Peyer's patch (tissue), 4 donors: ENCODE results near the gene SNRNP70. TPM values are rescaled to one million over a fixed set of nuclear protein-coding genes. Genes with fewer than 3 reads are reported as not detected.
A peak's percentile ranks its signal among the peaks of the same experiment; 100 is the strongest.
"Not testable (repeated sequence)": the region's sequence is repeated elsewhere in the genome, so short reads cannot be mapped to it uniquely, and the experiment has no call there.

Experiments used
- DNase-seq, 3 donors: peaks; one replicate each; pipeline ENCODE4 v3.0.0-alpha.2; 2017 to 2019
- H3K27ac ChIP-seq, 4 donors: fragments of 200-600 bp; sonication (generic); one replicate each; pipeline ENCODE4 v1.5.1; 2016 to 2019
- H3K27me3 ChIP-seq, 2 donors: fragments of 200-600 bp; sonication (generic); one replicate each; pipeline ENCODE4 v1.5.1; 2019
- H3K36me3 ChIP-seq, 3 donors: fragments of 200-600 bp; sonication (generic); one replicate each; pipeline ENCODE4 v1.5.1; 2016 to 2019
- H3K4me1 ChIP-seq, 4 donors: fragments of 200-600 bp; sonication (generic); one replicate each; pipeline ENCODE4 v1.5.1; 2016 to 2019
- H3K4me3 ChIP-seq, 4 donors: fragments of 200-600 bp; sonication (generic); 1 replicate in 3 of 4; 2 replicates in 1 of 4; pipeline ENCODE4 v1.5.1; 2016 to 2019; ENCODE audit warnings: mild to moderate bottlenecking in 1 of 4
- H3K9me3 ChIP-seq, 4 donors: fragments of 200-600 bp; sonication (generic); one replicate each; pipeline ENCODE4 v1.5.1; 2016 to 2019; ENCODE audit warnings: mild to moderate bottlenecking in 1 of 4
- CTCF ChIP-seq, 6 experiments: fragments of 450-650 bp in 4 of 6; fragments of 200-600 bp in 2 of 6; sonication (generic) in 1 of 6; IDR thresholded peaks; one replicate each; pipeline ENCODE4 v1.5.1; 2017 to 2019; ENCODE audit warnings: antibody characterized with exemption in 6 of 6, mild to moderate bottlenecking in 3 of 6, moderate library complexity in 1 of 6
- POLR2A ChIP-seq, 2 donors: fragments of 450-650 bp; IDR thresholded peaks; one replicate each; pipeline ENCODE4 v1.5.1; 2017; ENCODE audit warnings: antibody characterized with exemption in 2 of 2, mild to moderate bottlenecking in 2 of 2, moderate library complexity in 2 of 2
- total RNA-seq, 4 donors: library from RNA; depleted of rRNA; stranded (reverse); fragments of >200 nt; gene quantifications; one replicate each; pipeline ENCODE4 v1.1.0, GENCODE V29; 2016

SNRNP70 gene
- total RNA-seq, 4 donors from 2014 or later: 240 to 520 (median 395) TPM

- H3K9me3 ChIP-seq, H3K4me3 ChIP-seq, H3K27ac ChIP-seq, H3K4me1 ChIP-seq, H3K36me3 ChIP-seq: not testable (repeated sequence)
- peak; percentile 35 to 86 (median 75) for DNase-seq
- peaks cover 0 to 21% of the 10 kb centered on the region in 2 donors for H3K27me3 ChIP-seq
- peak; percentile 26 to 86 (median 72) for TF ChIP-seq CTCF (IDR thresholded peaks at IDR 0.05)
Observed at GRCh38 chr19:49074869-49075268, 10.4 kb upstream of the SNRNP70 start.

- no peak for DNase-seq
- no peak for TF ChIP-seq POLR2A (IDR thresholded peaks at IDR 0.05)
- no peak for TF ChIP-seq CTCF (IDR thresholded peaks at IDR 0.05)
- no peaks in the 10 kb centered on the region for H3K36me3 ChIP-seq
- no peaks in the 10 kb centered on the region for H3K27me3 ChIP-seq
- H3K27ac ChIP-seq: no peak overlapping the region
- peaks cover 0 to 5% (median 0%) of the 10 kb centered on the region in 4 donors for H3K4me1 ChIP-seq
- H3K4me3 ChIP-seq: no peak overlapping the region
- no peaks in the 10 kb centered on the region for H3K9me3 ChIP-seq
Observed at GRCh38 chr19:49080392-49080791, 4.9 kb upstream of the SNRNP70 start.

- Histone ChIP-seq H3K27me3 (no peaks in the 10 kb centered on the region), H3K4me3 (no peak overlapping the region), H3K36me3 (no peaks in the 10 kb centered on the region), H3K9me3 (no peaks in the 10 kb centered on the region), H3K27ac (no peak overlapping the region), H3K4me1 (peaks cover 0 to 9% (median 1%) of the 10 kb centered on the region in 4 donors)
- no peak for TF ChIP-seq POLR2A (IDR thresholded peaks at IDR 0.05)
- no peak for TF ChIP-seq CTCF (IDR thresholded peaks at IDR 0.05)
- DNase-seq: no peak
Observed at GRCh38 chr19:49081273-49081672, 4.0 kb upstream of the SNRNP70 start.

- no peaks in the 10 kb centered on the region for H3K9me3 ChIP-seq
- peak overlapping the region; percentile 82 to 96 (median 91) for H3K4me3 ChIP-seq
- no peaks in the 10 kb centered on the region for H3K27me3 ChIP-seq
- no peak for TF ChIP-seq CTCF (IDR thresholded peaks at IDR 0.05)
- TF ChIP-seq POLR2A (IDR thresholded peaks at IDR 0.05): no peak
- H3K4me1 ChIP-seq: peaks cover 0 to 29% (median 5%) of the 10 kb centered on the region in 4 donors
- DNase-seq: peak in 1 of 3 donors; percentile 59
- peaks cover 0 to 5% (median 0%) of the 10 kb centered on the region in 3 donors for H3K36me3 ChIP-seq
- peak overlapping the region; percentile 82 to 94 (median 90) for H3K27ac ChIP-seq
Observed at GRCh38 chr19:49084206-49085019, 838 bp upstream of the SNRNP70 start.

GRCh38 chr19:49085868-49086232, 599 bp downstream of the SNRNP70 start:
- Histone ChIP-seq H3K4me3 (peak overlapping the region; percentile 82 to 96 (median 91)), H3K27me3 (no peaks in the 10 kb centered on the region), H3K9me3 (no peaks in the 10 kb centered on the region), H3K4me1 (peaks cover 0 to 29% (median 5%) of the 10 kb centered on the region in 4 donors), H3K27ac (peak overlapping the region in 3 of 4 donors; percentile 82 to 94 (median 88)), H3K36me3 (peaks cover 0 to 17% (median 0%) of the 10 kb centered on the region in 3 donors)
- no peak for DNase-seq
- TF ChIP-seq CTCF (IDR thresholded peaks at IDR 0.05) (no peak), POLR2A (IDR thresholded peaks at IDR 0.05) (no peak)
